ENCODE measurements around the gene CFAP43.

DNA sequence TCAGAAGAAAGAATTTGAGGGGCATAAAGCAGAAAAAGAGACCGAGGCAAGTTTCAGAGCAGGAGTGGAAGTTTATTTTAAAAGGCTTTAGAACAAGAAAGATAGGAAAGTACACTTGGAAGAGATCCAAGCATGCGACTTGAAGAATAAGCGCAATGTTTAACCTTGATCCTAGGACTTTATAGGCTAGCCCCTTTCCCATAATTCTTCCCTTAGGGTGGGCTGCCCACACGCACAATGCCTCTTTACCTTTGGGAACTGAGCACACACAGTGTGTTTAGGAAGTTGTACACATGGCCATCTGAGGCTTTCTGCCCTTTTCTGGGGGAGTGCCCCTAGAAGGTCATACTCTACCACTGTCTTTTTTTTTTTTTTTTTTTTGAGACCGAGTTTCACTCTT, 11.3 kb upstream of the CFAP43 start:
- TF ChIP-seq, protein P1, sequence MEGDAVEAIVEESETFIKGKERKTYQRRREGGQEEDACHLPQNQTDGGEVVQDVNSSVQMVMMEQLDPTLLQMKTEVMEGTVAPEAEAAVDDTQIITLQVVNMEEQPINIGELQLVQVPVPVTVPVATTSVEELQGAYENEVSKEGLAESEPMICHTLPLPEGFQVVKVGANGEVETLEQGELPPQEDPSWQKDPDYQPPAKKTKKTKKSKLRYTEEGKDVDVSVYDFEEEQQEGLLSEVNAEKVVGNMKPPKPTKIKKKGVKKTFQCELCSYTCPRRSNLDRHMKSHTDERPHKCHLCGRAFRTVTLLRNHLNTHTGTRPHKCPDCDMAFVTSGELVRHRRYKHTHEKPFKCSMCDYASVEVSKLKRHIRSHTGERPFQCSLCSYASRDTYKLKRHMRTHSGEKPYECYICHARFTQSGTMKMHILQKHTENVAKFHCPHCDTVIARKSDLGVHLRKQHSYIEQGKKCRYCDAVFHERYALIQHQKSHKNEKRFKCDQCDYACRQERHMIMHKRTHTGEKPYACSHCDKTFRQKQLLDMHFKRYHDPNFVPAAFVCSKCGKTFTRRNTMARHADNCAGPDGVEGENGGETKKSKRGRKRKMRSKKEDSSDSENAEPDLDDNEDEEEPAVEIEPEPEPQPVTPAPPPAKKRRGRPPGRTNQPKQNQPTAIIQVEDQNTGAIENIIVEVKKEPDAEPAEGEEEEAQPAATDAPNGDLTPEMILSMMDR (conservative IDR thresholded peaks at IDR 0.05; ENCODE audit: low read length), result no peak
- no peak for TF ChIP-seq EZH2phosphoT487 (IDR thresholded peaks at IDR 0.05; ENCODE audit: borderline replicate concordance, low read depth, low read length)

Data from OCI-LY7 (cell line).